Stimulated activated CD8-positive, alpha-beta memory T cell treated with anti-CD3 and anti-CD28 coated beads, Interleukin-7, amount 100 ng/mL, for 1 hour (primary cell): ENCODE data around the gene NAPEPLD.
A peak's percentile ranks its signal among the peaks of the same experiment; 100 is the strongest.
"Not testable (repeated sequence)": the region's sequence is repeated elsewhere in the genome, so short reads cannot be mapped to it uniquely, and the experiment has no call there.

ENCODE experiments used
- DNase-seq, 2 donors: peaks; one replicate each; pipeline ENCODE4 v3.0.0-alpha.2; 2020; ENCODE audit warnings: low read depth in 2 of 2

Gene NAPEPLD

DNA sequence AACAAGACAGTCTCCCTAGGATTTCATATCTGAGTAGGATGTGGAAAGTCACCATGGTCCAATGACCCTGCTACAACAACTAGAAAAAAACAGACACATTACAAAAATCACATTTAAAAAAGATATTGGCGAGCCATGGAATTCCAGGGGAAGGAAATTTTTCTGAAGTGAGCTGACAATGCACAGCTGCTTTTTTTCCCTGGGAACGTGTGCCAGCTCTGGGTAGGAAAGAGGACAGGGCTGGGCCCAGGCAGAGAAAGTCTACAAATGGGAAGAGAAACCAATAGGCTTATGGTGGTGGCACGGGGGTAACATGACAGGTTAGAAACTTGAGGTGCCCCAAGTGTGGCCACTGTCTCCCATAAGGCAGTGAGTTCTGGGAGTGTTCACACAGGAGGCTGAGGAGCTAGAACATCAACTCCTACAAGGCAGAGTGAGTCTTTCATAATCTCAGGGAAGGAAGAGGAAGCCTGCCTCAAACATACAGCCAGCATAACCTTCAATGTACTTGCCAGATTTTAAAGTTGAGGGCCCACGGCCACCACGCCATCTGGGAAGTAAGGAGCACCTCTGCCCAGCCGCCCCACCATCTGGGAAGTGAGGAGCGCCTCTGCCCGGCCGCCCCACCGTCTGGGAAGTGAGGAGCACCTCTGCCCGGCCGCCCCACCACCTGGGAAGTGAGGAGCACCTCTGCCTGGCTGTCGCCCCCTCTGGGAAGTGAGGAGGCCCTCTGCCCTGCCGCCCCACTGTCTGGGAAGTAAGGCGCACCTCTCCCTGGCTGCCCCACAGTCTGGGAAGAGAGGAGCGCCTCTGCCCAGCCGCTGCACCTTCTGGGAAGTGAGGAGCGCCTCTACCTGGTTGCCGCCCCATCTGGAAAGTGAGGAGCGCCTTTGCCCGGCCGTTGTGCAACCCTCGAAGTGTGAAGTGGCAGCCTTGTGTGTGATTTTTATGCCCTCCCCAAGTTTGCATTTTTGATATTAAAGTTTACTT is 80.2 kb downstream of the NAPEPLD start:
- DNase-seq = no peak

DNA sequence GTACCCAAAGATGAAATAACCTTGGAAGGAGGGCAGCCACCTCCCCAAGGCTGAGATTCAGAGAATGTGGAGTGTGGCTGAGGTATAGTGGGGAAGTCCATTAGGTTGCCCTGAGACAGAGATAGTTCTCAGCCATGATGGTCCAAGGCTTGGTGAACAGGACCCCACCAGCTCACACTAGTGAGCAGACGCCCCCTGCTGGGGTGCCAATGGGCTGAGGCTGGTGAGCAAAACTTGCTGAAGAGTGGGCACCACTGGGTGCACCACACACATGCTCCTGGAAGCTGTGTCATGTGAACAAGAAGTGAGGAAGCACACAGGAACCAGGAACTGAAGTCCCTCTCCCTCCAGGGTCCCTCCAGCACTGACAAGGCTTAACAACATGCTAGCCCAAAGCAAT is 83.2 kb downstream of the NAPEPLD start:
- DNase-seq = peak in 1 of 2 donors; percentile 23

DNA sequence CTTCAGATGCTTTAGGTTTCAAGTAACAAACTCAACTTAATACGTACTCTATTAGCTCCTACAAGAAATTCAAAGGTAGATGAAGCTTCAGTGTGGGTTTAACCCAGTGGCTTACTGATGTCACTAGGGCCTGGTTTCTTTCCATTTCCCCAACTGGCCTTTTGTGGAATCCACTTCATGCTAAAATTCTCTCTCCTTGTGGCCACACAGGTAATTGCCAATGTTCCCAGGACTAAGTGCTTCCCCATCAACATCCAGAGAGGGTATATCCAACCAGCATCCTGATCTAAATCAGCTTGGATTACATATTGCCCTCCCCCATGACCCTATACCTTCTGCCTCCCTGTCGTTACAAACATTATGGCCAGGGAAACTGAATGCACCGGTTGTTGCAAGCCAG is 85.0 kb downstream of the NAPEPLD start:
- no peak for DNase-seq

DNA sequence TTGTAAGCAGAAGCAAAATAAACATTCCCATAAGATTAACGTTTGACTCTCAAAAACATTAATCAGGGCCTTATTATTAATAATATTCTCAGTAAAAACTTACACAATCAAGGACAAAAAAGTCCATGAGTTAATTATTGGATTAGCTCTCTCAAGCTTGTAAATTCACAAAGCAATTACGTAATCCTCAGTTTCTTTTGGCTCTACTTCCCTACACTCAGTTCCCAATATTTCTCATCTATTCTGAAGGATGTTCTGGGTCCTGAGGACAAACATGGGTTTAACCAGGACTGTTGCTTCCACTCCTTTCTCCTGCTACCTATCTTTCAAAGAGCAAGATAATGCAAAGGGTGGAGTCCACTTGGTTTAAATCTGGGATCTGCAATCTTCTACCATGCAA is 89.4 kb downstream of the NAPEPLD start:
- no peak for DNase-seq

DNA sequence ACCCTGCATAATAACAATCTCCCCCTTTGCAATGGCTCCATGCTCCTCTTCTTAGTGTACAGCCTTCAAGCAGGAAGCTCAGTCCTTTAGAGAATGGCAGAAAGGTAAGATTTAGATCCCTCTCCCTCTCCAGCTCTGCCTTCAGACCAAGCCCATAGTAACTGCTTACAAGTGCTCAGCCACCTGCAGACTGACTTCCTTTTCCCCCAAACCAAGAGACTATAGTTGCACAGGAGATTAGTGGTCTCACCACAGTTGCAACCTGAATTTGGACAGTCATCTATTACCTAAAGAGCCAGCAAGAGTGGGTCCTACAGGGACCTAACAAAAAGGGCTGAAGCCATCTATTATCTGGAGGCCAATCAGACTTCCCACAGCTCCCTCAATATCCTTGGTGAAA is 90.8 kb downstream of the NAPEPLD start:
- no peak for DNase-seq

DNA sequence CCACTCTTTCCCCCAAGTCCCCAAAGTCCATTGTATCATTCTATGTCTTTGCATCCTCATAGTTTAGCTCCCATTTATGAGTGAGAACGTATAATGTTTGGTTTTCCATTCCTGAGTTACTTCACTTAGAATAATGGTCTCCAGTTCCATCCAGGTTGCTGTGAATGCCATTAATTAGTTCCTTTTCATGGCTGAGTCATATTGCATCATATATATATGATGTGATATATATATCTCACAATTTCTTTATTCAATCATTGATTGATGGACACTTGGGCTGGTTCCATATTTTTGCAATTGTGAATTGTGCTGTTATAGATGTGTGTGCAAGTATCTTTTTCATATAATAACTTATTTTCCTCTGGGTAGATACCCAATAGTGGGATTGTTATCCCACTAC is 92.9 kb downstream of the NAPEPLD start:
- not testable (repeated sequence) for DNase-seq

DNA sequence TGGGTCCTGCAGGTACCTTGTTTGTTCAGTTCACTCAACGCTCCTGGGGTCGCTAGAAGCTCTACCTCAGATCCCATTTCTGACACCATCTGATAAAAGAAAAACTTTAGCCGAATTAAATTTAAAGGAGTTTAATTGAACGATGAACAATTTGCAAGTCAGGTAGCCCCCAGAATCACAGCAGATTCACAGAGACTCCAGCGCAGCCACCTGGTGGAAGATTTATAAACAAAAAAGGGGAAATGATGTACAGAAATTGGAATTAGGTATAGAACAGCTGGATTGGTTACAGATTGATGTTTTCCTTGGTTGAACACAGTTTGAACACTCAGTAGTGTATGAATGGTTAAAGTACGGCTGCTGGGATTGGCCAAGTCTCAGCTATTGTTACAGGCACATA is 97.4 kb downstream of the NAPEPLD start:
- no peak for DNase-seq
